ENCODE results near the gene PFAS.

The PFAS gene

DNA sequence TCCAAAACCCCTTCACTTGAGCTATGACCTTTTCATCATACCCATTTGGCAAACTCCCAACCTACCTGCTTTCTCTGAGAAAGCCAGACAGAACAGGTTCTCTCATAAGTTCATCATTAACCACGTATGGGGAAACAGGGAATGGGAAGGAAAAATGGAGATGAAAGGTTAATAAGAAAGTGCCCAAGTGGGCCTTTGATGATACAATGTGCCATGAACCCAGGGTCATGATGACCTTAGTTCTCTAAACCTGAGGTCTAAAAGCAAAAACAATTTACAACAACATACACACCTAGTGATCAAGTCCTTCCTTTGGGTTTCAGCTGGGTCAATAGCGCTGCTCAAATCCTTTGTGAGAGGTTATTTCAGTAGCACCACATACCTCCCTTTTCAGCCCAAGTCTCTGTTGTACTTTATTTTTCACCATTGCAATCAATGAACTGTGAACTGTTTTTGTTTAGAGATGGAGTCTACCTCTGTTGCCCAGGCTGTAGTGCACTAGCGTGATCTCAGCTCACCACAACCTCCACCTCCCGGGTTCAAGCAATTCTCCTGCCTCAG is 24.9 kb downstream of the PFAS start:
- H3K4me1 Mint-ChIP-seq (ENCODE audit: low read depth): no peaks in the 10 kb centered on the region
- H3K27ac Mint-ChIP-seq: no peak overlapping the region
- no peaks in the 10 kb centered on the region for H3K9me3 Mint-ChIP-seq (ENCODE audit: low read depth)
- no peaks in the 10 kb centered on the region for H3K27me3 Mint-ChIP-seq
- no peak overlapping the region for H3K4me3 Mint-ChIP-seq
- no peaks in the 10 kb centered on the region for H3K36me3 Mint-ChIP-seq

DNA sequence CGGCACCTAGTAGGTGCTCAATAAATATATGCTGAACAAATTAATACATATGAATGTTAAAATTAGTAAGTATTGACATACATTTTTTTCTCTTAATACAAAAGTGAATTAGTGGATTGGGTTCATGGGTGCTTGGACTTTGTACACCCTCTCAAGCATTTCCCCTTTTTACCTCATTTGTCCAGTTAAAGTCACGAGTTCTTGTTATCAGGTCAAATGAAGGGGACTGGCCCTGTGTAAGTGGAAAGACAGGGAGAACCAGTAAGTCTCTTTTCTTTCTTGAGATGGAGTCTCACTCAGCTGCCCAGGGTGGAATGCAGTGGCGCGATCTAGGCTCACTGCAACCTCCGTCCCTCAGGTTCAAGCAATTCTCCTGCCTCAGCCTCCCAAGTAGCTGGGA is 25.7 kb downstream of the PFAS start:
- Mint-ChIP-seq H3K4me3 (no peak overlapping the region), H3K4me1 (ENCODE audit: low read depth) (no peaks in the 10 kb centered on the region), H3K9me3 (ENCODE audit: low read depth) (no peaks in the 10 kb centered on the region), H3K27ac (no peak overlapping the region), H3K36me3 (no peaks in the 10 kb centered on the region), H3K27me3 (no peaks in the 10 kb centered on the region)

DNA sequence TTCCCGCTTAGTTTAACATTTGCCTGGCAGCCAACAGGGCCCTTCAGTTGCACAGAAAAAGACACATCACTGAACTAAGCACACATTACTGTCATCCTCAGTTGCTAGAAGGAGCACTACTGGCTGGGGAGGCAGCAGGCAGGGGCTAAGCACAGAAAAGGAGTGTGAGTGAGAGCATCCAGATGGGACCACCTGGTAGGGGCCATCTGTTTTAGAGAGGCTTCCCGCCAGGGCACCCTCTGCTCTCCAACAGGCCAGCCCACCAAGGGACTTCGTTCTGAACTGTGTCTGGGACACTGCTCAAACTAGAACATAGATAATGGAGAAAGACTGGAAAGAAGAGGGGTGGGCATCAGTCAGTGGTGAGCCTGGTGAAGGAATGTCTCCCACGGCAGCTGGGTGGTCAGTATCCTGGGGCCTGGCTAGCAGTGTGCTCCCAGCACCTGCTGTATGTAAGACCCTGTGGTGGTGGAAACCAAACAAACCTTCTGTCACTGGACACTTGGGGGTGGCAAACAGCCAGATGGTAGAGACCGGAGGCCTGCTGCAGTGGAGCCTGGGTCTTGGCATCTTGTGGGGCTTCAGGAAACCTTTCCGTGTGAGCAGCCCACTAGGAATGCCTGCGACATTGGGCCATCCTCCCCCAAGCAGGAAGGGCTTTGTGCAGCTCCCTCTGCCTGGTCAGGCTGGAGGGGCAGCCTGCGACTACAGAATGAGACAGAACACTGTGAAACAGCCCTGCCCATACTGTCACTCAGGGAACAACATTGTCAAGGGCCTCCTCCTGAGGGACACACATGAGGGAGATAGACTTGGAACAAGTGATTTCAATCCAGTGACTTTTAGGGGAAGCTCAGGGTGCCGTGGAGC is 26.6 kb downstream of the PFAS start:
- no peaks in the 10 kb centered on the region for H3K4me1 Mint-ChIP-seq (ENCODE audit: low read depth)
- H3K27me3 Mint-ChIP-seq: no peaks in the 10 kb centered on the region
- no peaks in the 10 kb centered on the region for H3K36me3 Mint-ChIP-seq
- H3K4me3 Mint-ChIP-seq: no peak overlapping the region
- no peaks in the 10 kb centered on the region for H3K9me3 Mint-ChIP-seq (ENCODE audit: low read depth)
- H3K27ac Mint-ChIP-seq: no peak overlapping the region

GRCh38 chr17:8277317-8277716 is 28.2 kb downstream of the PFAS start:
- no peaks in the 10 kb centered on the region for H3K36me3 Mint-ChIP-seq
- H3K9me3 Mint-ChIP-seq (ENCODE audit: low read depth): no peaks in the 10 kb centered on the region
- H3K4me1 Mint-ChIP-seq (ENCODE audit: low read depth): no peaks in the 10 kb centered on the region
- no peaks in the 10 kb centered on the region for H3K27me3 Mint-ChIP-seq
- no peak overlapping the region for H3K27ac Mint-ChIP-seq
- H3K4me3 Mint-ChIP-seq: no peak overlapping the region

- Mint-ChIP-seq H3K36me3 (no peaks in the 10 kb centered on the region), H3K4me3 (no peak overlapping the region), H3K4me1 (ENCODE audit: low read depth) (no peaks in the 10 kb centered on the region), H3K27me3 (no peaks in the 10 kb centered on the region), H3K27ac (no peak overlapping the region), H3K9me3 (ENCODE audit: low read depth) (no peaks in the 10 kb centered on the region)
Observed at GRCh38 chr17:8282345-8282744, 33.3 kb downstream of the PFAS start.

GRCh38 chr17:8283356-8283755 is 34.3 kb downstream of the PFAS start:
- Mint-ChIP-seq H3K4me1 (ENCODE audit: low read depth) (peaks cover 8% of the 10 kb centered on the region), H3K9me3 (ENCODE audit: low read depth) (no peaks in the 10 kb centered on the region), H3K27ac (no peak overlapping the region), H3K36me3 (no peaks in the 10 kb centered on the region), H3K4me3 (no peak overlapping the region), H3K27me3 (no peaks in the 10 kb centered on the region)

DNA sequence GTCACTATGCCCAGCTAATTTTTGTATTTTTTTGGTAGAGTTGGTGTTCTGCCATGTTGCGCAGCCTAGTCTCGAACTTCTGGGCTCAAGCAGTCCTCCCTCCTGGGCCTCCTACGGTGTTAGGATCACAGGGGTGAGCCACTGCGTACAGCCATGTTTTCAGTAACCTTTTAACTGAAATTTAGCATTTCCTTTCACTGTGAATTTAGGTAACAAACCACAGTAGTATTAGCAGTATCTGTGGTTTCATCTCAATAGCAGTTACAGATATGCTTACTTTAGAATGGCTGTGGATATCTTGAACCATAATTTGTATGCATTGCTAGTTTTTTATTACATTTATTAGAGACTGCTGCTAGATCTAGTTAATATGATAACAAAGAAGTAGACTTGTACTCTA is 35.0 kb downstream of the PFAS start:
- peaks cover 12% of the 10 kb centered on the region for H3K4me1 Mint-ChIP-seq (ENCODE audit: low read depth)
- no peak overlapping the region for H3K27ac Mint-ChIP-seq
- no peaks in the 10 kb centered on the region for H3K36me3 Mint-ChIP-seq
- no peak overlapping the region for H3K4me3 Mint-ChIP-seq
- H3K9me3 Mint-ChIP-seq (ENCODE audit: low read depth): no peaks in the 10 kb centered on the region
- no peaks in the 10 kb centered on the region for H3K27me3 Mint-ChIP-seq

- H3K27me3 Mint-ChIP-seq: no peaks in the 10 kb centered on the region
- peaks cover 26% of the 10 kb centered on the region for H3K4me1 Mint-ChIP-seq (ENCODE audit: low read depth)
- H3K9me3 Mint-ChIP-seq (ENCODE audit: low read depth): no peaks in the 10 kb centered on the region
- H3K4me3 Mint-ChIP-seq: no peak overlapping the region
- no peak overlapping the region for H3K27ac Mint-ChIP-seq
- H3K36me3 Mint-ChIP-seq: peaks cover 6% of the 10 kb centered on the region
Observed at GRCh38 chr17:8285270-8286181, 36.4 kb downstream of the PFAS start.

GRCh38 chr17:8287651-8288335 is 38.7 kb downstream of the PFAS start:
- peak overlapping the region; percentile 95 for H3K4me3 Mint-ChIP-seq
- peaks cover 30% of the 10 kb centered on the region for H3K4me1 Mint-ChIP-seq (ENCODE audit: low read depth)
- peak overlapping the region; percentile 92 for H3K27ac Mint-ChIP-seq
- no peaks in the 10 kb centered on the region for H3K9me3 Mint-ChIP-seq (ENCODE audit: low read depth)
- peaks cover 6% of the 10 kb centered on the region for H3K36me3 Mint-ChIP-seq
- H3K27me3 Mint-ChIP-seq: no peaks in the 10 kb centered on the region

- peaks cover 6% of the 10 kb centered on the region for H3K36me3 Mint-ChIP-seq
- no peaks in the 10 kb centered on the region for H3K9me3 Mint-ChIP-seq (ENCODE audit: low read depth)
- no peaks in the 10 kb centered on the region for H3K27me3 Mint-ChIP-seq
- H3K4me1 Mint-ChIP-seq (ENCODE audit: low read depth): peaks cover 36% of the 10 kb centered on the region
- H3K4me3 Mint-ChIP-seq: peak within 1 kb of the TSS; percentile 95
- H3K27ac Mint-ChIP-seq: peak within 1 kb of the TSS; percentile 92
Observed at GRCh38 chr17:8288336-8289102, 39.4 kb downstream of the PFAS start, which contains the start of gene RANGRF. TSS of gene RANGRF (plus strand) at chr17:8288670. CDS start at chr17:8288789, 119 bp downstream.

- Mint-ChIP-seq H3K4me1 (ENCODE audit: low read depth) (peaks cover 36% of the 10 kb centered on the region), H3K27me3 (no peaks in the 10 kb centered on the region), H3K36me3 (peaks cover 6% of the 10 kb centered on the region), H3K4me3 (peak overlapping the region; percentile 95), H3K9me3 (ENCODE audit: low read depth) (no peaks in the 10 kb centered on the region), H3K27ac (peak overlapping the region; percentile 10)
Observed at GRCh38 chr17:8289103-8289397, 40.0 kb downstream of the PFAS start.

DNA sequence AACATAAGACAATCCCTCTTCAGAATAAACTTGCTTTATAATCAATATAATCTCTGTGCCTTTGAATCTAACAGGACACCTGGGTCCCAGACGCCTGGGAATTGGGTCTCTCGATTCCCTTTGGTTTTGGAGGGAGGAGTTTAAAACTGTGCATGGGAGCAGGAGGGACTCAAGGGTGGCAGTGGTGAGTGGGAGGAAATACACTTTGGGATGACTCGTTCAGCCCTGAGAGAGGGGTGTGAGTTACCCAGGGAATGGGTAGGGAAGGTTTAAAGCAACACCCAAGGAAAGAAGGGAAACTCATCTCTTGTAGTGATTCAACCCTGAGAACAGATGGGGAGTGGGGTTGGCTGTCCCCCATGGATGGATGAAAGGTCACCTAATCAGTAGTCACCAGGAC is 41.0 kb downstream of the PFAS start:
- Mint-ChIP-seq H3K36me3 (peaks cover 6% of the 10 kb centered on the region), H3K4me3 (peak overlapping the region; percentile 95), H3K9me3 (ENCODE audit: low read depth) (no peaks in the 10 kb centered on the region)

DNA sequence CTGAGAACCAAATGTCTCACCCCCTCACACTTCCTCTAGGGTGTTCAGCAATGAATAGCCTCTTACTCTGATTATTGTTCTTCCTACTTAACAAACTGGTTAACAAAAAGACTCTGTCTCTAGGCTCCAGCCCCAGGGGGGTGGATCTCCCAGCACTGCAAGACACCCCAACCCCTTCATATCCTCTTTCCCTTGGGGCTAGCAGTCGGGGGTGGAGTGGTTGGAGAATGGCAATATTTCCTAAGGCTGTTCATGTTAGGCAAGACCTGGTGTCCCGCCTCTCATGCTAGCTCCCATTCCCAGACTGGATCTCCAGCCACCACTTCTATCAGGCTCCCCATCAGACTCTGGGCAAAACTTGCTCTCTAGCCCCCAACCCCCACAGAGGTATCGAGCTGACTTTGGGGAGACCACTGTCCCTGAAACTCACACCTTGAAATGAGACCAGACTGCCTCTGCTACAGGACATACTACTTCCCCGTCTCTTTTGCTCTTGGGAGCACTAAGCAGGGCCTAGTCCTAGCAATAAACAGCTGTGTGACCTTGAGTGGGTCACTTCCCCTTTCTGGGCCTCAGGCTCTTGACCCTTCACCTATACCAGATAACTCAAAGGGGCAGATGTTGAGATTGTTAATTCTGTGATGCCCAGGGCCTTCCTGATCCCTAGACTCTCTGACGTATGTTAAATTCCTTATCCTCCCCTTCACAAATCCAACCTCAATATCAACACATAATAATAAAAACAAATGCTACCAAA is 43.7 kb downstream of the PFAS start:
- no peak overlapping the region for H3K4me3 Mint-ChIP-seq
- H3K27me3 Mint-ChIP-seq: no peaks in the 10 kb centered on the region
- peak overlapping the region; percentile 47 for H3K27ac Mint-ChIP-seq
- H3K9me3 Mint-ChIP-seq (ENCODE audit: low read depth): no peaks in the 10 kb centered on the region
- H3K4me1 Mint-ChIP-seq (ENCODE audit: low read depth): peaks cover 44% of the 10 kb centered on the region
- peaks cover 6% of the 10 kb centered on the region for H3K36me3 Mint-ChIP-seq

More for the DNA sequence above, 41.0 kb downstream of the PFAS start:
- Mint-ChIP-seq H3K27me3 (no peaks in the 10 kb centered on the region), H3K4me1 (ENCODE audit: low read depth) (peaks cover 42% of the 10 kb centered on the region), H3K27ac (peak overlapping the region; percentile 72)

All from activated naive CD8-positive, alpha-beta T cell (primary cell).